Mesothelial cell of epicardium (in vitro differentiated cells): Measurements from ENCODE around the gene RAB33A. TPM values are rescaled to one million over a fixed set of nuclear protein-coding genes. Genes with fewer than 3 reads are reported as not detected.

Experiments
- DNase-seq, 2 experiments: peaks; one replicate each; pipeline ENCODE4 v3.0.0; 2021; ENCODE audit warnings: low spot score in 2 of 2; ENCODE audit not compliant: unreplicated experiment in 2 of 2
- H3K27ac Mint-ChIP-seq: 2 replicates; pipeline ENCODE4 v1.8.0; 2021; ENCODE audit warnings: mixed read lengths
- H3K27me3 Mint-ChIP-seq: 2 replicates; pipeline ENCODE4 v1.8.0; 2021; ENCODE audit warnings: low read depth, mixed read lengths
- H3K36me3 Mint-ChIP-seq: 2 replicates; pipeline ENCODE4 v1.8.0; 2021; ENCODE audit warnings: mixed read lengths
- H3K4me1 Mint-ChIP-seq: 2 replicates; pipeline ENCODE4 v1.8.0; 2021; ENCODE audit warnings: mixed read lengths
- H3K4me3 Mint-ChIP-seq: 2 replicates; pipeline ENCODE4 v1.8.0; 2021; ENCODE audit warnings: mild to moderate bottlenecking, moderate library complexity, mixed read lengths
- H3K9me3 Mint-ChIP-seq: 2 replicates; pipeline ENCODE4 v1.8.0; 2021; ENCODE audit warnings: mixed read lengths
- CTCF ChIP-seq: fragments of 200-600 bp; sonication (generic); IDR thresholded peaks from one replicate; pipeline ENCODE4 v1.5.0; 2021; ENCODE audit warnings: antibody characterized with exemption; ENCODE audit not compliant: unreplicated experiment
- total RNA-seq: library from RNA; stranded (reverse); gene quantifications from 3 replicates; pipeline ENCODE4 v1.2.1, GENCODE V29; 2021

The RAB33A gene
- total RNA-seq, 1 donor from 2014 or later: 4.2 TPM

- Mint-ChIP-seq H3K9me3 (peaks cover 16% of the 10 kb centered on the region), H3K4me1 (peaks cover 17% of the 10 kb centered on the region), H3K27ac (peak overlapping the region; percentile 80), H3K36me3 (peaks cover 3% of the 10 kb centered on the region), H3K4me3 (no peak overlapping the region), H3K27me3 (no peaks in the 10 kb centered on the region)
- DNase-seq: no peak
- TF ChIP-seq CTCF: no peak
Observed at GRCh38 chrX:130179170-130179569, 7.4 kb downstream of the RAB33A start.

GRCh38 chrX:130179579-130180215, 7.9 kb downstream of the RAB33A start:
- no peaks in the 10 kb centered on the region for H3K27me3 Mint-ChIP-seq
- DNase-seq: no peak
- H3K36me3 Mint-ChIP-seq: peaks cover 6% of the 10 kb centered on the region
- peaks cover 14% of the 10 kb centered on the region for H3K4me1 Mint-ChIP-seq
- peaks cover 19% of the 10 kb centered on the region for H3K9me3 Mint-ChIP-seq
- TF ChIP-seq CTCF: no peak
- H3K4me3 Mint-ChIP-seq: no peak overlapping the region
- peak overlapping the region; percentile 80 for H3K27ac Mint-ChIP-seq

- peaks cover 10% of the 10 kb centered on the region for H3K4me1 Mint-ChIP-seq
- DNase-seq: no peak
- H3K9me3 Mint-ChIP-seq: peaks cover 14% of the 10 kb centered on the region
- no peaks in the 10 kb centered on the region for H3K27me3 Mint-ChIP-seq
- no peak overlapping the region for H3K4me3 Mint-ChIP-seq
- no peak for TF ChIP-seq CTCF
- no peak overlapping the region for H3K27ac Mint-ChIP-seq
- H3K36me3 Mint-ChIP-seq: peaks cover 4% of the 10 kb centered on the region
Observed at GRCh38 chrX:130184168-130184567, 12.4 kb downstream of the RAB33A start.

- Mint-ChIP-seq H3K4me1 (peaks cover 3% of the 10 kb centered on the region), H3K36me3 (peaks cover 4% of the 10 kb centered on the region), H3K9me3 (peaks cover 10% of the 10 kb centered on the region), H3K4me3 (no peak overlapping the region), H3K27me3 (no peaks in the 10 kb centered on the region), H3K27ac (no peak overlapping the region)
- no peak for TF ChIP-seq CTCF
- no peak for DNase-seq
Observed at GRCh38 chrX:130184857-130185256, 13.1 kb downstream of the RAB33A start.

- TF ChIP-seq CTCF: no peak
- Mint-ChIP-seq H3K9me3 (peaks cover 8% of the 10 kb centered on the region), H3K4me1 (no peaks in the 10 kb centered on the region), H3K27me3 (no peaks in the 10 kb centered on the region), H3K27ac (no peak overlapping the region), H3K4me3 (no peak overlapping the region), H3K36me3 (peaks cover 4% of the 10 kb centered on the region)
- no peak for DNase-seq
Observed at GRCh38 chrX:130186651-130187050, 14.9 kb downstream of the RAB33A start.
